UCSD-AML1 (cell line): ENCODE results near the gene TMPRSS6.

ENCODE experiments used
- DNase-seq: peaks from one replicate; lab custom pipeline; 2025; ENCODE audit not compliant: unreplicated experiment; lab: John Stamatoyannopoulos, UW

The TMPRSS6 gene

DNA sequence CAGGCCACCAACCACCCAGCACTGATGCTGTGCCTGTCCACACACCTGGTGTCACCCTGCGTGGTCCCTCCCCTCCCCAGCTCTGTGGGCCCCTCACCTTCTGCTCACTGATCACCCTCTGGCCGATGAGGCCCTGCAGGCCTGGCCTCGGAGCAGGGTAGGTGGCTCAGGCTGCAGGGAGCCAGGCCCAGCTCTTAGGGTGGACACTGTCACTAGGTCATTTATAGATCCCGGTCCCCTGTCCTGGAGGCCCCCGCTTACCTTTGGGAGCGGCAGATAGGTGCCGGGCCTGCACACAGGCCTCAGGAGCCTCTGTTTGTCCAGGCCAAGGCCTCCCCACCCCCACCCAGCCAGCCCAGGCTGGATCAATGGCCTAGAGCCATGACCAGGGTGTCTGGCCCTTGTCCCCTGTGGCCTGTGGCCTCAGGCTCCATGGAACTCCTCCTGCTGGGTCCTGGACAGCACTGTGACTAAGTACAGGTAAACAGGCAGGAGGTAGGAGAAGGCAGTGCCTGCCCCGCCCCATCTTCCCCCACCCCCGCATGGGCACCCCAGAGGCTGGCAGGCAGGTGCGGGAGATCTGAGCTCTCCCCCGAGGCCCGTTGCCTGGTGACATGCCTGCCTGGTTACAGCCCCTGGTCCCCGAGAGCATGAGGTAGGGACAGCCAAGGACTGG lies at the start of gene TMPRSS6:
TSS of gene TMPRSS6 (minus strand) at position 472 of the 676 bp plus-strand sequence. CDS start 6,296 bp downstream, outside the sequence.
- no peak for DNase-seq

DNA sequence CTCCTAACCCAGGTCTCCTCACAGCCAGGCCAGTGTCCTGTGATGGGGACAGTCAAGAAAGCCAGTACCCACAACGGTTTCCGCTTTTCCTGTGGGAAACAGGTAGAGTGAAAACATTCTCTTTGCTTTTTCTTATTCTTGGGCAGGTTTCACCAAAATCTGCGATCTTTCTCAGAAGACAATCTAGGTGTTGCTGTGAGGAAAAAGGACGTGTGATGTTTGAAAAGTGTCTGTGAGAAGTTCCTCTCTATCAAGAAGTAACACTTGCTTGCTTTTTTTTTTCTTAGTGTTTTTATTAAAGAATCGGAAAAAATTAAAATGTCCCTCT lies 49.4 kb upstream of the TMPRSS6 start:
- DNase-seq, result no peak

GRCh38 chr22:37157516-37158285 lies 48.2 kb upstream of the TMPRSS6 start:
- DNase-seq, result no peak

DNA sequence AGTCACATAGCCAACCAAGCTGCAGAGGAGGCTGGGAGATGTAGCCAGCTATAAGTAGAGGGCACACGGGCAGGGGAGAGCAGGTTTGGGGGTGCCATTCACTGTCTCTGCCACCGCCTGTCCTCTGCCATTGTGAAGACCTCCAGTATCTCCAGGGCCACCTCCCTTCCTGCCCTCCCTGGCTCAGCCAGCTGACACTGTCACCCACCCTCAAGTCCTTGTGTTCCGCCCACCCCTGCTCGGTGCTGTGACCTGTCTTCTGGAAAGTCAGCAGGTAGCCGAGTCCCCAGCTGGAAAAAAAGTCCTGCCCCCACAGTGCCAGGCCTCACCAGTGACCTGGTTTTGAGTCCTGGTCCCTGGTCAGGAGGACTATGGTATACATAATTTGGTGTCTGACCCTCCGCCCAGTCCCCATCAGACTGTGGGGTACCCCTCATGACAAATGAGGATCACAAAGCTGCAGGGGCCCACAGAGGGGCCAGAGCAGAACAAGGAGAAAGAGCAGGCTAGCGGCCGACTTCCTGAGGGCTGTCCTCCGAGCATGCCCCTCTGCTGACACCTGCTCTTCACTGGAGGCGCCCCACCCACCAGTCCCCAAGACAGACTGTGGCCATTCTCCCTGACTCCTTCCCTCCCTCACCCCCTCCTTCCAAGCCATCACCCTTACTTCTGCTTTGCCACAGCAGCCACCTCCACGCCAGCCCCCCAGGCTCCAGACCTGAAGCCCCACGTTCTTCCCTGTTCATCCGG lies 47.3 kb upstream of the TMPRSS6 start:
- DNase-seq, result no peak

- no peak for DNase-seq
Measured at GRCh38 chr22:37155971-37156370, 46.5 kb upstream of the TMPRSS6 start.

DNA sequence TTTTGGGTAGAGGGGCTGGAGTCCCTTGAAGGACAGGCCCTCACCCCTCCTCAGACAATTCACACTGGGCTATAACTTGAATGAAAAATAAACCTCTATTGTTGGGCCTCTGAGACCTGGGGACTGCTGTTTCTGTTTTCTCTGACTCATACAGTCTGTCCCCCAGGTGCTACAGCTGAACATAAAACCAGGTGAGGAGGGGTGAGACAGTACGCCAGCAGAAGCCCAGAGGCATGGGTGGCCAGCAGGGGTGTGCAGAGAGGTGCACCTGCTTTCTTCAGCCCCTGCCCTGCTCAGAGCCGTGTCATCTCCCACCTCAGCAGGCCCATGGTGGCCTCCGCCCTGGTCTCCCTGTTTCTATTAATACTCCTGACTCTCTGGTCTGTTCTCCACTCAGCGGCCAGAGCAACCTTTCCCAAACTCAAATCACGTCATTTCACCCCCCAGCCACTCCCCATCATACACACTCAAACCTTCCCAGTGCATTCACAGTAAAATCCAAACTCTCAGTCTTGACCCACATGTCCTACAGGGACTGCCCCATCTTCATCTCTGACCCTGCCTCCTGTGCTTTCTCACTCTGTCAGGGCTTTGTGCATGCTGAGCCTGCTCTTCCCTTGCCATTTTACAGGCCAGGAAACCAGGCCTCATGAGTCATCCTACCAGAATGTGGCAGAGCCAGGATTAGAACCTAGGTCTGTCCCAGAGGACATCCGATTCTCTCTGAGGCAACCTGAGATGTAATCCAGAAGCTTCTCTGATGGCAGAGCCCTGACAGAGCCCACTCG lies 45.6 kb upstream of the TMPRSS6 start:
- DNase-seq, result no peak

DNA sequence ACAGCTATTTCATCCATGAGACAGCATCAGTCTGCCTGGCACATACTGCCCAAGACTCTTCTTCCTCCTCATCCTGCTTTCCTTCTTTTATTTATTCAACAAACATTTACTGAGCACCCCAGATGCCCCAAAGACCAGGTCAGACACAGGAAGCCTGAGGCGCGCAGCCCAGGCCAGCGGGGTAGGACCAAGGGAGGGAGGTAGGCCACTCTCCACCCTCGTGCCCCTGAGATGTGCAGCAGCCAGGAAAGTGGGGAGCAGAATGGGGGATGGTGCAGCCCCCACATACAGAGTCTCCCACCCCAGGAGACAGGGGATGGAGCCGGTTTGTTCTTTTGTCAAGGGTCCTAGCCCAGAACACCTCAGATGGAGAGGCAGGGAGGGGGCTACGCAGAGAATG lies 44.4 kb upstream of the TMPRSS6 start:
- no peak for DNase-seq

DNA sequence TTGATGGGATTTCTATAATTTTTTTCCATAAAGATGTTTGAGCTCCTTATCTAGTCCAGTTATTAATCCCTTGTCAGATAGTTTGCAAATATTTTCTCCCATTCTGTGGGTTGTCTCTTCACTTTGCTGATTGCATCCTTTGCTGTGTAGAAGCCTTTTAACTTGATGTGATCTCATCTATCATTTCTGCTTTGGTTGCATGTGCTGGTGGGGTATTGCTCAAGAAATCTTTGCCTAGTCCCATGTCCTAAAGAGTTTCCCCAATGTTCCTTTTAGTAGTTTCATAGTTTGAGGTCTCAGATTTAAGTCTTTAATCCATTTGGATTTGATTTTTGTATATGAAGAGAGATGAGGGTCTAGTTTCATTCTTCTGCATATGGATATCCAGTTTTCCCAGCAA lies 41.9 kb upstream of the TMPRSS6 start:
- no peak for DNase-seq

DNA sequence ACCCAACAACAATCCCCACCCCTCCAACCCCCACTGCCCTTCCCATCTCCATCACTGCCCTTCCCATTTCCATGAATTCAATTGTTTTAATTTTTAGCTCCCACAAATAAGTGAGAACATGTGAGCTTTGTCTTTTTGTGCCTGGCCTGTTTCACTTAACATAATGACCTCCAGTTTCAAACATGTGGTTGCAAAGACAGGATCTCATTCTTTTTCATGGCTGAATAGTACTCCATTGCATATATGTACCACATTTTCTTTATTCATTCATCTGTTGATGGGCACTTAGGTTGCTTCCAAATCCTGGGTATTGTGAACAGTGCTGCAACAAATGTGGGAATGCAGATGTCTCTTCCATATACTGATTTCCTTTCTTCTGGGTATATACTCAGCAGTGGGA lies 41.2 kb upstream of the TMPRSS6 start:
- no peak for DNase-seq

GRCh38 chr22:37148742-37149665 lies 39.5 kb upstream of the TMPRSS6 start:
- no peak for DNase-seq

- no peak for DNase-seq
Measured at GRCh38 chr22:37148031-37148651, 38.6 kb upstream of the TMPRSS6 start.

DNA sequence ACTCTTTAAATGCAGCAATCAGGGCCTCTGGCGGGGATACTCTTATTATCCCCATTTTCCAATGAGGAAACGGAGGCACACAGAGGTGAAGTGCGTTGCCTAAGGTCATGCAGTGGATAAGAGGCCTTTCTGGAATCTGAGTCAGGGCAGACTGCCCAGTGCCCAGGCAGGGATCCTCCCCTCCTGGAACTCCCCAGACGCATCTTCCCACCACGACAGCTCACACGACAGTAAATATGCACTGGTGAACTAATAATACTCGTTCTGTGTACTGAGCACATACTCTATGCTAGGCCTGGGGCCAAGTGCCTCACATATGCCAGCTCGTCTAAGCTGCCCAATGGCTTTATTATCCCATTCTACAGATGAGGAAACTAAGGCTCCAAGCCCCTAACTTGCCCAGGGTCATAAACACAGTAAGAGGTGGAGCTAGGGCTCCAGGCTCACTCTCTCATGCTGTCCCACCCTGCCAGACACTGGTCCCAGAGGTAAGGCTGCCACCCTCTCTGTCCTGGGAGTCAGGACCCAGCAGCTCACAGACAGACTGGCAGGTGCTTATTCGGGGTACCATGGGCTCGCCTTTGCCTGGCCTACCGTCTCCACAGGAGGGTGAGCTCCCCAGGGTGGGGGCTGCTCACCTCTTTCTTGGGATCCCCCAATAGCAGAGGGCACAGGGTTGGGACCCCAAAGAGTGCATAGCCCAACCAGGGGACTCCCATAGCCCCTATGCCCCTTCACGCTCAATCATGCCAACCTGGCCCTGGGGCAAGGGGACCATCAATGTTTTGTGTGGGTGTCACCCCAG lies 37.9 kb upstream of the TMPRSS6 start:
- DNase-seq, result no peak

GRCh38 chr22:37146507-37147180 lies 37.1 kb upstream of the TMPRSS6 start:
- DNase-seq, result no peak

DNA sequence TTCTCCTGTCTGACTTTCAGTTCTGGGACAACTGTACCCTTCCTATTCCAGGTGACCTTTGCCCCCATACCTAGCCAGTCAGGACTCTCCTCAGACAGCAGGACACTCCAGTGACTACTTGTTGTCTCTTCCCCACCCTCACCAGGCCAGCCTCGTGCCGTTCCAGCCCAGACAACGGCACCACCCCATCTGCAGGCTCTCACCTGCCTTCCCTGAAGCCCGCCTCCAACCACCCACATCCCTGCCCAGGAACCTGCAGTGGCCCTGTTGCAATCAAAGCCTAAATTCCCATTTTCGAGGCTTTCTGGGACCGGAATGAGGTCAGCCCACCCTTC lies 36.5 kb upstream of the TMPRSS6 start:
- DNase-seq, result no peak

DNA sequence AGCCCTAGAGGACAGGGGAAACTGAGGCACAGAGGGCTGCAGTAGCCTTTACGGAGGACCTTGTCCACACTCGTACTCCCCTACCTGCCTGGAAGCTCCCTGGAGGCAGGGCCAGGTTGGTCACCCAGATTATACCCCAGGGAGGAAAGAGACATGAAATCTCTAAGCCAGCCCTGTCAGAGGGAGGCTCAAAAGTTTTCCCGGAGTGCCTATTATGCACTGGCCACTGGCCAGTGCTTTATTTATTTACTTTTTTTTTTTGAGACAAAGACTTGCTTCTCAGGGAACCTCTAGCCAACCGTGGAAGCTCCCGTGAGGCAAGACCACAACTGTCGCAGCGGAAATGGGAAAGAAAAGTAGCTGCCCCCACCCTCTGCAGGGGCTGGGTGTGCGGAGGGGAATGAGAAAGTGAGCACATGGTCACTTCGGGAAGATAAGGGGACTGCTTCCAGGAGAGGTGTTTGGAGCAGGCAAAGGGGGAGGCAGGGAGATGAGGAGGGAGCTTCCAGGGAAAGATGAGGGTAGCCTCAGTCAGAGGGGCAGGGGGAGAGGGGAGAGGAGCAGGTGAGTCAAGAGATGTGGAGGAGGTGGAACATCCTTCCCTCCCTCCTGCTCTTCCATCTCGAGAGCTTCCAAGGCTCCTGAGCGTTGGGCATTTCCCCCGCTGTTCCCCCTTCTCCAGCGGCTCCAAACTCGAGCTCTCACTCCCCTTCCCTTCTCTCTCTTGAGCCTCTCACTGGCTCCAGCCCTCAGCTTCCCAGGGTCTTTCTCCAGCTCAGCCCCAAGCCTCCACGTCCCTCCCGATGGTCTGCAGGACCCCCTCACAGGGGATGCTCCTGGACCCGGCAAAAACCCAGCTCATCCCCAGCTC lies 35.9 kb upstream of the TMPRSS6 start:
- DNase-seq, result no peak

DNA sequence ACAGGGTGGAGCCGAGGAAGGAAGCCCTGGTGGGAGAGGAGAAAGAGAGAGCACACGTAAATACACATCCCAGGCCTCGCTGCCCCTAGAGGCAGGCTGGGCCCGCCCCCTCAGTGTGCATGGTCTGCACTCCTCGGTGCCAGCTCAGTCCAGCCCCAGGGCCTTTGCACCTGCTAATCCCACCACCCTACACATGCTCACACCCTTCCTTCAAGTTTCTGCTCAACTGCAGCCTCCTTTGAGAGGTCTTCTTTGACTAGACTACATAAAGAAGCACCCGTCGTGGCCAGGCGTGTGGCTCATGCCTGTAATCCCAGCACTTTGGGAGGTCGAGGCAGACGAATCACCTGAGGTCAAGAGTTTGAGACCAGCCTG lies 34.7 kb upstream of the TMPRSS6 start:
- no peak for DNase-seq

GRCh38 chr22:37141971-37142370 lies 32.5 kb upstream of the TMPRSS6 start:
- no peak for DNase-seq

- no peak for DNase-seq
Measured at GRCh38 chr22:37141476-37141875, 32.0 kb upstream of the TMPRSS6 start.
